ENCODE results near the gene APPL1.
"Not testable (repeated sequence)": the region's sequence is repeated elsewhere in the genome, so short reads cannot be mapped to it uniquely, and the experiment has no call there.

Gene APPL1

DNA sequence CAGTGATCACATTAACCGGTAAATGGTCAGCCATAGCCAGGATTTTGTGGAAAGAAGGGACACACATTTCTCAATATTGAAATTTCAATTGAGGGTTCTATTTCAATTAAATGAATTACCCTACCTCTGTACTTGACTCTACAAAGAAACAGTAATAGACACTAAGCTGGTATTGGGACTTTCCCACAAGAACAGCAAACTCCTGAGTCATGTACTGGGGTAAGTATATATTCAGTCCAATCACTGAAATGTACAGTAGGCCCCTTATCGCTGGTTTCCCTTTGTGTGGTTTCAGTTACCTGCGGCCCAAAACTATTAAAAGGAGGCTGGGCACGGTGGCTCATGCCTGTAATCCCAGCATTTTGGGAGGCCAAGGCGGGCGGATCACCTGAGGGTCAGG lies 47.3 kb downstream of the APPL1 start:
- no peak for DNase-seq (ENCODE audit: low read depth)

GRCh38 chr3:57275393-57275792 lies 47.9 kb downstream of the APPL1 start:
- no peak for DNase-seq (ENCODE audit: low read depth)

- DNase-seq (ENCODE audit: low read depth) = no peak
Observed at GRCh38 chr3:57278237-57278636, 50.7 kb downstream of the APPL1 start.

DNA sequence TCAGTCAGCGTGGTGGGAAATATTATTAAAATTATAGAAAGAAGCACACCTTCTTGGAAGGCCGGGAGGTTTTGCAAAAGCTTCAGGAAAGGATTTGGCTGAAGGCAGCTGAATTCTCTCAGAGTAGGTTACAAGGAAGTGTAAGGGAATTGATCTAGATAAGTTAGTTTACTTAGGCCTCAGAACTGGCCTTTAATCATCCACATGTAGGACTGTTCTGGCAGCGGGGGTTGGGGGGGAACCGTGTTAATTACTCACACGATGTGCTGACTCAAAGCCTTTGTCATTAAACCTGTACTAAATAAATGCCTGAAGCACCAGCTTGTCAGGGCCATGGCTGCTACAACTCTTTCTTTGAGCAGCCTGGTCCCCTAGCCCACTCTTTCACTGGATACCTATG lies 52.2 kb downstream of the APPL1 start:
- no peak for DNase-seq (ENCODE audit: low read depth)

GRCh38 chr3:57281715-57282114 lies 54.2 kb downstream of the APPL1 start:
- no peak for DNase-seq (ENCODE audit: low read depth)

DNA sequence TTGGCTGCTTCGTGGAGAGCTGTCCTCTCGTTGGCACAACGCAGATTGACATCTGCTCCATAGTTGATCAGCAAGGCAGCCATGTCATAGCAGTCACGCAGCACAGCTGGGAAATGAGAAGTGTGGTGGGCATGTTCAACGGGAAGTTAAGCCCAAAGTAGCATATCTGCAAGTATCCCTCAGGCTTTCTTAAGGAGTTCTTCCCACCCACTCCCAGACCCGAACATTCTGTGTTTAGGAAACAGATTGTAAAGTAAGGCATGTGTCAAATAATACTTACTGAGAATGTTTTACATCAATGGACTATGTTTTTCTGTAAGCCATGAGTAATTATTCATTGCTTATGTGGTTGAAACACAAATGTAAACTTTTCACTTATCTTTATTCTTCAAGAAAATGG lies 55.8 kb downstream of the APPL1 start:
- DNase-seq (ENCODE audit: low read depth) = no peak

DNA sequence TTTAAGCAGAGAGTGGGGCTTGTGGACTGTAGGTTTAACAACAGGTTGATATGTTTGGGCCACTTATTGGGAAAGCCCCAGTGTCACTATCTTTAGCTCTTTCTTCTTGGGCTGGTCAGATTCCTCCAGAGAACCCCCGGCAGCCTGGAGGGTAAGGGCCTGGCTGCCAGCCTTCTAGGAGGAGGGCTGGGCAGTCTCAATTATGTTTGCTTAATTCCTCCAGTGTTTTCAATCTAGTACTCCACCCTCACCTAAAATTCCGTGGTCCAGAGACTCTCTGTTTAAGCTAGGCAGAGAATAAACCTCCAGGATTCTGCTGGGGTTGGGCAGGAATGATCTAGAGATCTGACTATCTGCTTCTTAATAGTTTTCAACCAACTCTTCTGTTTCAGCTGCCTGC lies 59.7 kb downstream of the APPL1 start:
- no peak for DNase-seq (ENCODE audit: low read depth)

- DNase-seq (ENCODE audit: low read depth) = no peak
Observed at GRCh38 chr3:57288403-57288802, 60.9 kb downstream of the APPL1 start.

DNA sequence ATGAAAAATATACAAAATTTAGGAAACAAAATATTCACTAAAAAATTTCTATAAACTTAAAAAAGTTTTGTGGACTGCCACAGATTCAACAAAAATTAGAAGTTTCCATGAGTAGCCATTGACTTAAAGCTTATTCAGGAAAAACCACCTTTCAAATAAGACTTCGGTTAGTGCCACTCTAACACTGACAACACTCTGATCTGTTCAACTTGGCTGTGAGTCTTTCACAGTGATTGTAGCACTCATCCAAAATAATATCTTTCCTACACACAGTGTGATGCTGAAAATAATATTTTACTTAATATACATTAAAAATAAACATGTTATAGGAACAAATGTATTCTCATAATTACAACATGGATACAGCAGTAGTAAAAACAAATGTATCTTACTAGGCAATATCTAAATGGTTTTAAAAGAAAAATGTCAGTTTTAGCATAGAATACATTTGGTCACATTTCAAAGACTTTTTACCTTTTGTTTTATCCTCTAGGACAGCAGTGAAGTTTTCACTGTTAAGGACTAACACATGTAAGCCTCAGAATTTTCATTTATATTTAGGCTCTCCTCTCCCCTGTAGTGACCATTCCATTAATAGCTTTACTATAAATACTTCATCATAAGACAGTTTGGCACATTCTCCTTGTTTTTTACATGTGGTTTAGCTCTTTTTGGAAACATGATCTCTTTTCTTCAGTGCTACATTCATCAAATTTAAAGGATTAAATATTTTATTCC lies 64.8 kb downstream of the APPL1 start, which contains the start of gene ASB14:
Gene ASB14 (minus strand): TSS at position 527 of the 738 bp plus-strand sequence. CDS start 652 bp downstream, outside the sequence.
- no peak for DNase-seq (ENCODE audit: low read depth)

GRCh38 chr3:57292897-57293526 lies 65.5 kb downstream of the APPL1 start:
- no peak for DNase-seq (ENCODE audit: low read depth)

DNA sequence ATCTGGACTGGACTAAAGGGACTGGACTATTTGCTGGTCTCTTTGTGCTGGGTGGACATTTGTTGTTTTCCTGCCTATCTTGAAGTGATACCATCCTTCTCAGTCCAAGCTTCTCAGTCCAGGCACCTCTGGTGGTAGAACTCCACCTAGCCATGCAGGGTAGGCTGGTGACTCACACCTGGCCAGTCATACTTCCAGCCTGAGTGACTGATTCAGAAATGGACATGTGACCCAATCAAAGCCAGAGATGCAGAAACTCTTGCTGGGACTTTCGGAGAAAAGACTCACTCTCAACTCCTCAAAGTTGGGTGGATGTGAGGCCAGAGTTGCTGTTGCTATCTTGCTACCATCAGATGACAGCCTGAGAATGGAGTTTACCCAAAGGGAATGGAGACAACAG lies 70.5 kb downstream of the APPL1 start:
- no peak for DNase-seq (ENCODE audit: low read depth)

DNA sequence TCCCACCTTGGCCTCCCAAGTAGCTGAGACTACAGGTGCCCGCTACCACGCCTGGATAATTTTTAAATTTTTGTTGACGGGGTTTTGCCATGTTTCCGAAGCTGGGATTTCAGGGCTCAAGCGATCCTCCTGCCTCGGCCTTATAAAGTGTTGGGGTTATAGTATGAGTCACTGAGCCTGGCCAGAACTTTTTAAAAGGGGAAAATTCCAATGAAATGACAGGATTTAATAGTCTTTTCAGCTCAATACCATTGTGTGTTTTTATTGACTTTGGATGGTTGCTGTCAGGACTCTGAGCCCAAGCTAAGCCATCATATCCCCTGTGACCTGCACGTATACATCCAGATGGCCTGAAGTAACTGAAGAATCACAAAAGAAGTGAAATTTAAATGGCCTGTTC lies 76.0 kb downstream of the APPL1 start:
- not testable (repeated sequence) for DNase-seq (ENCODE audit: low read depth)

GRCh38 chr3:57309769-57310360 lies 82.3 kb downstream of the APPL1 start:
- DNase-seq (ENCODE audit: low read depth) = no peak

GRCh38 chr3:57314204-57314603 lies 86.7 kb downstream of the APPL1 start:
- no peak for DNase-seq (ENCODE audit: low read depth)
